Anterior cingulate cortex (tissue), 58 donors: ENCODE results near the gene CDC26.
"Not testable (repeated sequence)": the region's sequence is repeated elsewhere in the genome, so short reads cannot be mapped to it uniquely, and the experiment has no call there.

ENCODE experiments used
- DNase-seq, 58 donors: peaks; one replicate each; lab custom pipeline; 2025; lab: John Stamatoyannopoulos, UW

Gene CDC26

GRCh38 chr9:113244556-113244955 is 30.8 kb downstream of the CDC26 start:
- DNase-seq, result no peak

- no peak for DNase-seq
These were observed 34.2 kb downstream of the CDC26 start for GRCh38 chr9:113241161-113241560.

DNA sequence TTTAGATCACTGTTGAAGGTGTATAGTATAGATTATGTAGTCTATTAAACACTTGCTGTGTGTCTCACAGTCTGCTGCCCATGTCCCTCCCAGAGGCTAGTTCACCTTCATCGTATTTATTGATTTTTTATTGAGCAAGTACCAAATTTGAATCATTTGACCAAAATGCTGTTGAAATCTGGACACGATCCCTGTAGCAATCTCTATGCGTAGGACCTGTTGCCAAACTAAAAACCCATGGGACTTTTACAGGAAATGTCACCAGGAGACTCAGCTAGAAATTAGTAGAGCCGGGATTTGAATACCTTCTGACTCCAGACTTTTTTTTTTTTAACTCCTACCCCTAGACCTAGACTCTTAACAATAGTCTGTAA is 36.5 kb downstream of the CDC26 start:
- DNase-seq, result no peak

DNA sequence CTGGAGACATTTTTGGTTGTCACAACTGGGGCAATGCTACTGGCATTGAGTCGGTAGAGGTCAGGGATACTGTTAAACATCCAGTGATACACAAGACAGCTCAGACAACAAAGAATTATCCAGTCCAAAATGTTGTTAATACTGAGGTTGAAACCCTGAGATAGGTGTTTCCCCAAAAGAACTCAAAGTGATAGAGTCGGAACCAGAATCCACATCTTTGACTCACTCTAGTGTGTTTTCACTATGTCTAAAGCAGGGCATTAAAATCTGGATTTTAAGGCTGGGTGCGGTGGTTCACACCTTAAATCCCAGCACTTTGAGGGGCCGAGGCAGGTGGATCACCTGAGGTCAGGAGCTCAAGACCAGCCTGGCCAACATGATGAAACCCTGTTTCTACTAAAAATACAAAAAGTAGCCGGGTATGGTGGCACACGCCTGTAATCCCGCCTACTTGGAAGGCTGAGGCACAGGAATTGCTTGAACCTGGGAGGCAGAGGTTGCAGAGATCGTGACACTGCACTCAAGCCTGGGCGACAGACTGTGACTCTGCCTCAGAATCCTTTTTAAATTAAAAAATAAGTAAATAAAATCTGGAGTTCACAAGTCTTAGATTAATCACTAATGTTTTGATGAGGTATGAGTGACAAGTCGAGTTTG is 37.0 kb downstream of the CDC26 start:
- DNase-seq, result no peak

- no peak for DNase-seq
These were observed 38.3 kb downstream of the CDC26 start for GRCh38 chr9:113237026-113237425.

DNA sequence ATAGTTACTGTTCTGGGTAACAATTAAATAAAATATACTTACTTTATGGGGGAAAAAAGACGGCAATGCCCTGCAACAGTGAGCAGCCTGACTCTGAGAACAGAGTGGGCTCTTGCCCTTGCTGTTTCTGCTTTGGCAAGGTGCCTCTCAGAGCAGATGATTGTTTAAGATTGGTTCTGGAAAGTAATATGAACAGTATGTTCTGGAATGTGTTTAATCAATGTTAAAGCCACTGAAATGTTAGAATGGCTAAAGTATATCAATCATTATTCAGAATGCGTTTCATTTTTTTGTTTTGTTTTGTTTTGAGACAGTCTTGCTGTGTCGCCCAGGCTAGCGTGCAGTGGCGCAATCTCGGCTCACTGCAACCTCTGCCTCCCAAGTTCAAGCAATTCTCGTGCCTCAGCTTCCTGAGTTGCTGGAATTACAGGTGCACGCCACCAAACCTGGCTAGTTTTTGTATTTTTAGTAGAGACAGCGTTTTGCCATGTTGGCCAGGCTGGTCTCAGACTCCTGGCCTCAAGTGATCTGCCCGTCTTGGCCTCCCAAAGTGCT is 39.6 kb downstream of the CDC26 start:
- not testable (repeated sequence) for DNase-seq

DNA sequence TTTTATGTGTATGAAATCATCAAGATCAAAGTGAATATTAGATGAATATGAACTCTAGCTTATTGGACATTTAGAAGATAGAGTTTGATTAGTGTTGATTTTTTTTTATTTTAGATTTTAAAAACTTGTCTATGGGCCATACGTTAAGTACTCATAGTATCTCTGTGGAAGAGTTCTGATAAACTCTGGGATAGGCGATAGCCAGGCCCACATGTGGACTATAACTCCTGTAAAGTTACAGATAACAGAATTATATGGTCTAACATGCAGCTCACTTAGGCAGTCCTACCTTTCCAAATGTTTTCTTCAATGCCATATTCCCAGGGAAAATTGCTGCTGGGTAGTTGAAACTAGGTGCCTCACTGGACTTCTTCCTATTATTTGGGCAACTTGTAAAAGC is 43.7 kb downstream of the CDC26 start:
- DNase-seq, result no peak

DNA sequence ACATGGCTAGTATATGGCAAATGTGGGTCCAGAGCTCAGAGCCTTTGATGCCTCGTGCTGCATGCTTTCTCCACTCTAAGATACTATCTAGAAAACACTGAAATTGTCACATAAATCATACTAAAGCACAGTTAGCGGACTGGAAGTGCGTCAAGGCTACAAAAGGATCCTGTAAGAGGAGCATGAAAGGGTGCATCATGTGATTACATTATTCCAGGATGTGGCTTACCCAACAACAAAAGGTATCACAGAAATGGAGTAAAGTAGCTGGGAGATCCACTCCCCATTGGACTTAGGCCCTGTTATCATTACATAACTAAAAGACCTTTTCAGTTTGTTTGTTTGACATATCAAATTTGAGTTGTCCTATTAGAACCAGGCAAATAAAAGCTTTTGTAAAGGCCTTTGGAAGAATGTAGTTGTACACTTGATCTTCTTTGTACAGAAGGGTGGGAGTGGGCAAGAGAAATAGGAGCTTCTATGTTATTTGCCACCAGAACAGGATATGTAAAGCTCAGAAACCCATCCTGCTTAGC is 47.2 kb downstream of the CDC26 start:
- no peak for DNase-seq

- DNase-seq, result no peak
These were observed 47.9 kb downstream of the CDC26 start for GRCh38 chr9:113227436-113227835.

DNA sequence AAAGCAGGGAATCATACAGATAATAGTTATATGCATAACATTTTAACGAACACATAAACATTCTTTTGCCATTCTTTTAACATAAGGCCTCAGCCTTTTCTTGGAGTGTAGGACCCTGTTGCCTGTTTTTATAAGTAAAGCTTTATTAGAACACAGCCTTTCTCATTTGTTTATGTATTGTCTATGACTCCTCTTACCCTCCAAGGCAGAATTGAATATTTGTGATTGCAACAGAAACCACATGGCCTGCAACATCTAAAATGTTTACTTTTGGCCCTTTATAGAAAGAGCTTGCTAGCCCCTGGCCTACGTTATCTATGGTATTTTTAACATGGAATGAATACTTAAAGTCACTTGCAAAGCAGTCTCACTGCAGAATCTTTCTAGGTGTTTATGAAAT is 51.4 kb downstream of the CDC26 start:
- DNase-seq, result no peak

DNA sequence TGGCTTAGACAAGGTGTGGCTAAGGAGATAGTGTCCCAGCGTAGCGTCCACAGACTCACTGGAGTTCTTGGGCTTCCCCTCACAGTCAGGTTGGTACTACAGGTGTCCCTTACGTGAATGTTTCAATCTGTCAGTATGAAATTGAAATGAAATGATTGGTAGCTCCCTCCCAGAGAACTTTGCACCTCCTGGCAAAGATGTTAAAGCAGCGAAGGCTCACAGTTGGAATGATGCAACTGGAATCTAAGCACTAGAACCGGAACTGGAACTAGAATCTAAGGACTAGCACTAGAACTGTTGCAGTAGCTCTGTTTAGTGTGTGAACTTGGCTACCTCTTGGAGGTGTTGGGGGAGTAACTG is 52.9 kb downstream of the CDC26 start:
- no peak for DNase-seq

- no peak for DNase-seq
These were observed 53.4 kb downstream of the CDC26 start for GRCh38 chr9:113221800-113222481.

DNA sequence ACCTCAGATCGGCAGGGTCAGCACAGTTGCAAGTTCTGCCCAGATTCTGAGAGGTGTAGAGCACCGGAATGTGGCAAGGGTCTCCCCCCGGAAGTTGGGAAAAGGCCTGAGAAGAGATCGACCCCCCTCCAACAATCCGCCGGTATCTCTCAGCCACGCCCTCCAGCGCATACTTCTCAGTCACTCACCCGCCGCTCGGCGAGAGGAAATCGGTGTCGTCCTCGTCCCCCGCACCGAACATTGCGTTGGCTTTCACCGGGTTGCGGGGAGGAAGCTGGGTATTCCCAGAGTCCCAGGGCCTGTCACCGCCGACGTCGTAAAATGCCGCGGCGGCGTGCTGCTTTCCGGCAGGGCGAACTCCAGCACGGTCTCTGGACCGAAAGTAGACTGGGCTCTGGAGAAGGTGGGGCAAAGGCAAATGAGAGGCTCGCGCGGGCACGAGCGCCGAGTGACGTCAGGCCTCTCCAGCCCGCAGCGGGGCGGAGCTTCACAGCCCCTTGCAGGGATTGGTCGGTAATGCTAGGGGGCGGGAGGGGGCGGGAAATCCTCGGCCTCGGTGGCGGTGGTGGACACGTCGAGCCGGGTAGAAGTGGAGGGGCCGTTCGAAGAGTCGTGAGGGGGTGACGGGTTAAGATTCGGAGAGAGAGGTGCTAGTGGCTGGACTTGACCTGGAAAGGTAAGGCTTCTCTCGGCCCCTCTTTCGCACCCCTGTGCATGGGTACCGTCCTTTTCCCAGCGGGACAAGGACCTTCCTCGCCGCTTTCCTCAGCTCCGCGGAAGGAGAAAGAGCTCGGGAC is 54.2 kb downstream of the CDC26 start, which contains the start of the genes FKBP15 and SLC31A1:
TSS of gene FKBP15 (minus strand) at position 275 of the 797 bp plus-strand sequence. CDS start at position 241, 34 bp downstream.
TSS of gene SLC31A1 (plus strand) at position 542 of the 797 bp plus-strand sequence. CDS start 34,605 bp downstream, outside the sequence.
- peak; percentile 67 to 99 (median 98) for DNase-seq

GRCh38 chr9:113220467-113221002 is 54.8 kb downstream of the CDC26 start:
- peak in 1 of 58 donors; percentile 18 for DNase-seq

DNA sequence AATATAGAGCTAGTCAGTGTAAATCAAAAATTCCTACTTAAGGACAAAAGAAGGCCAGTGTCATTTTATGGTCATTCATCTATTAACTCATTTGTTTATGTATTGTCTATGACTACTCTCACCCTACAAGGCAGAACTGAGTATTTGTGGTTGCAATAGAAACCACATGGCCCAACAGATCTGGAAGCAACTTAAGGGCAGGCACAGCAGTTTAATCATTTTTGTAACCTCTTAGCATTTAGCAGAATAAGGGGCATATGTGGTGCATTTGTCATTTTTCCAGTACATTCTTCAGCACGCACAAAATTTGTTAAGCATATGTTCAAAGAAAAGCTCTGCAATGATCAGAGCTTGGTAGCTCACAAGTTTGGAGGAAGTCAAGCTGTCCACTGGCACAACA is 55.4 kb downstream of the CDC26 start:
- DNase-seq, result no peak

- DNase-seq, result no peak
These were observed 56.0 kb downstream of the CDC26 start for GRCh38 chr9:113219186-113219936.
